Renal cortical epithelial cell (primary cell): ENCODE data around the gene IL19. TPM values are rescaled to one million over a fixed set of nuclear protein-coding genes. Genes with fewer than 3 reads are reported as not detected.
"Not testable (repeated sequence)": the region's sequence is repeated elsewhere in the genome, so short reads cannot be mapped to it uniquely, and the experiment has no call there.

ENCODE experiments used
- DNase-seq: peaks from one replicate; pipeline ENCODE4 v3.0.0-alpha.2; 2011; ENCODE audit warnings: low read depth
- total RNA-seq: library from RNA; depleted of rRNA; stranded (reverse); fragments of >200 nt; gene quantifications from 2 replicates; pipeline ENCODE4 v1.2.3, GENCODE V29; 2014

The IL19 gene
- total RNA-seq, 1 donor from 2014 or later, result not detected

GRCh38 chr1:206741142-206741701 lies 29.4 kb upstream of the IL19 start:
- no peak for DNase-seq

GRCh38 chr1:206742719-206743383 lies 27.7 kb upstream of the IL19 start:
- no peak for DNase-seq

- DNase-seq, result no peak
Observed at GRCh38 chr1:206744683-206745082, 25.9 kb upstream of the IL19 start.

- DNase-seq, result no peak
Observed at GRCh38 chr1:206745301-206745700, 25.3 kb upstream of the IL19 start.

GRCh38 chr1:206748348-206749030 lies 22.1 kb upstream of the IL19 start:
- DNase-seq, result peak; percentile 54

GRCh38 chr1:206751891-206752290 lies 18.7 kb upstream of the IL19 start:
- no peak for DNase-seq

GRCh38 chr1:206752481-206752880 lies 18.1 kb upstream of the IL19 start:
- DNase-seq, result no peak

GRCh38 chr1:206753141-206753540 lies 17.4 kb upstream of the IL19 start:
- no peak for DNase-seq

- DNase-seq, result no peak
Observed at GRCh38 chr1:206754011-206754410, 16.6 kb upstream of the IL19 start.

- no peak for DNase-seq
Observed at GRCh38 chr1:206757524-206758266, 12.9 kb upstream of the IL19 start.

GRCh38 chr1:206760590-206760989 lies 10.0 kb upstream of the IL19 start:
- no peak for DNase-seq

- DNase-seq, result no peak
Observed at GRCh38 chr1:206761159-206761768, 9.3 kb upstream of the IL19 start.

GRCh38 chr1:206762741-206763364 lies 7.7 kb upstream of the IL19 start:
- not testable (repeated sequence) for DNase-seq

GRCh38 chr1:206765771-206766170 lies 4.8 kb upstream of the IL19 start:
- not testable (repeated sequence) for DNase-seq

- peak; percentile 95 for DNase-seq
Observed at GRCh38 chr1:206766251-206766856, 4.2 kb upstream of the IL19 start.

- no peak for DNase-seq
Observed at GRCh38 chr1:206768472-206769303, 1.9 kb upstream of the IL19 start.

- DNase-seq, result no peak
Observed at GRCh38 chr1:206769304-206769731, 1.3 kb upstream of the IL19 start.

GRCh38 chr1:206771338-206771692 lies 742 bp downstream of the IL19 start:
- no peak for DNase-seq

- DNase-seq, result peak; percentile 70
Observed at GRCh38 chr1:206772243-206772937, 1.8 kb downstream of the IL19 start, which contains the start of gene IL10. IL10 (minus strand) TSS chr1:206772494; CDS start chr1:206772435, 59 bp downstream.

GRCh38 chr1:206774093-206774492 lies 3.5 kb downstream of the IL19 start:
- no peak for DNase-seq
